IMR-90 (cell line): ENCODE results near the gene LSM14A. TPM values are rescaled to one million over a fixed set of nuclear protein-coding genes. Genes with fewer than 3 reads are reported as not detected.

Experiments used
- ATAC-seq: fragments of 200-7000 bp; cut with Tn5 transposase; 2 replicates; pipeline ENCODE4 v1.9.1; 2020; ENCODE audit warnings: low read depth, mild to moderate bottlenecking, moderate library complexity
- BruUV-seq: library from RNA; stranded (reverse); fragments of 400-500 nt; replicated peaks from 2 replicates; lab custom pipeline; 2021; lab: Mats Ljungman, UMichigan
- CTCF ChIA-PET: fragments of 300-600 bp; formaldehyde crosslinking; extraction: SDS; loops from one replicate; lab custom pipeline; 2021; ENCODE audit warnings: antibody characterized with exemption; lab: Yijun Ruan, JAX
- POLR2A ChIA-PET: fragments of 300-600 bp; sonication (Branson Sonifier 250); formaldehyde crosslinking; loops from one replicate; lab custom pipeline; 2022; ENCODE audit warnings: antibody characterized with exemption; ENCODE audit not compliant: unreplicated experiment; lab: Charles Lee
- DNase-seq: peaks from one replicate; pipeline ENCODE4 v3.0.0; 2013
- H2AFZ ChIP-seq: replicated peaks from 2 replicates; pipeline ENCODE3; 2013; ENCODE audit warnings: low read length, mild to moderate bottlenecking; ENCODE audit not compliant: poor library complexity
- H2AK5ac ChIP-seq: 2 replicates; pipeline ENCODE4 v1.6.1; 2013; ENCODE audit warnings: low read depth, low read length, inconsistent platforms
- H2AK9ac ChIP-seq: replicated peaks from 2 replicates; pipeline ENCODE3; 2013; ENCODE audit warnings: mild to moderate bottlenecking, low read depth, low read length, moderate library complexity; ENCODE audit not compliant: poor library complexity
- H2BK120ac ChIP-seq: 2 replicates; pipeline ENCODE4 v1.6.1; 2013; ENCODE audit warnings: low read depth, low read length, inconsistent platforms
- H2BK15ac ChIP-seq: 3 replicates; pipeline ENCODE4 v1.6.1; 2013; ENCODE audit warnings: low read depth, low read length, inconsistent platforms
- H2BK20ac ChIP-seq: 2 replicates; pipeline ENCODE4 v1.6.1; 2013; ENCODE audit warnings: low read depth, mild to moderate bottlenecking, inconsistent platforms, low read length, moderate library complexity
- H2BK5ac ChIP-seq: 2 replicates; pipeline ENCODE4 v1.6.1; 2013; ENCODE audit warnings: mild to moderate bottlenecking, low read depth, low read length, inconsistent platforms; ENCODE audit not compliant: poor library complexity, severe bottlenecking
- H3K14ac ChIP-seq: replicated peaks from 2 replicates; pipeline ENCODE4 v1.6.1; 2013; ENCODE audit warnings: low read depth, low read length, inconsistent platforms
- H3K18ac ChIP-seq: 2 replicates; pipeline ENCODE4 v1.6.1; 2013; ENCODE audit warnings: low read depth, low read length, control low read depth
- H3K23ac ChIP-seq: 2 replicates; pipeline ENCODE4 v1.6.1; 2013; ENCODE audit warnings: low read depth, low read length, inconsistent platforms
- H3K27ac ChIP-seq: 2 replicates; pipeline ENCODE4 v1.5.1; 2013; ENCODE audit warnings: mild to moderate bottlenecking, control low read depth, low read length; ENCODE audit not compliant: insufficient read depth
- H3K27me3 ChIP-seq: 2 replicates; pipeline ENCODE4 v1.6.1; 2013; ENCODE audit warnings: low read length; ENCODE audit not compliant: control insufficient read depth, insufficient read depth
- H3K36me3 ChIP-seq: 2 replicates; pipeline ENCODE4 v1.6.1; 2013; ENCODE audit warnings: low read length, mixed read lengths; ENCODE audit not compliant: control insufficient read depth, insufficient read depth
- H3K4ac ChIP-seq: 2 replicates; pipeline ENCODE4 v1.6.1; 2013; ENCODE audit warnings: low read depth, low read length, inconsistent platforms
- H3K4me1 ChIP-seq: 2 replicates; pipeline ENCODE4 v1.6.1; 2013; ENCODE audit warnings: low read length, mixed read lengths; ENCODE audit not compliant: control insufficient read depth, insufficient read depth
- H3K4me2 ChIP-seq: 2 replicates; pipeline ENCODE4 v1.6.1; 2013; ENCODE audit warnings: low read depth, mild to moderate bottlenecking, control low read depth, low read length, moderate library complexity
- H3K4me3 ChIP-seq: 2 replicates; pipeline ENCODE4 v1.5.1; 2013; ENCODE audit warnings: low read depth, mild to moderate bottlenecking, control low read depth, low read length, moderate library complexity; ENCODE audit not compliant: insufficient read depth
- H3K56ac ChIP-seq: 2 replicates; pipeline ENCODE4 v1.6.1; 2013; ENCODE audit warnings: low read length, inconsistent platforms; ENCODE audit not compliant: insufficient read depth; ENCODE audit errors: extremely low read depth
- H3K79me1 ChIP-seq, 2 experiments: 2 replicates each; pipeline ENCODE4 v1.6.1; 2013; ENCODE audit warnings: low read length in 2 of 2, inconsistent platforms in 1 of 2, low read depth in 1 of 2
- H3K9ac ChIP-seq: 2 replicates; pipeline ENCODE4 v1.6.1; 2013; ENCODE audit warnings: low read depth, low read length, control low read depth
- H3K9me1 ChIP-seq: 2 replicates; pipeline ENCODE4 v1.6.1; 2013; ENCODE audit warnings: low read length, inconsistent platforms; ENCODE audit not compliant: insufficient read depth
- H3K9me3 ChIP-seq: 2 replicates; pipeline ENCODE4 v1.6.1; 2013; ENCODE audit warnings: low read length; ENCODE audit not compliant: control insufficient read depth, insufficient read depth
- H4K20me1 ChIP-seq: 2 replicates; pipeline ENCODE4 v1.6.1; 2013; ENCODE audit warnings: low read length, inconsistent platforms; ENCODE audit not compliant: insufficient read depth
- H4K5ac ChIP-seq: 2 replicates; pipeline ENCODE4 v1.6.1; 2013; ENCODE audit warnings: mild to moderate bottlenecking, low read depth, low read length, control low read depth
- H4K8ac ChIP-seq, 2 experiments: 2 replicates each; pipeline ENCODE4 v1.6.1; 2013; ENCODE audit warnings: low read depth in 2 of 2, low read length in 2 of 2, control low read depth in 1 of 2, inconsistent platforms in 1 of 2
- H4K91ac ChIP-seq: 2 replicates; pipeline ENCODE4 v1.6.1; 2013; ENCODE audit warnings: low read depth, low read length, inconsistent platforms; ENCODE audit not compliant: insufficient read depth
- CHD1 ChIP-seq: IDR thresholded peaks from 2 replicates; pipeline ENCODE4 v1.6.1; 2012; ENCODE audit warnings: low read depth, low read length, improper control_type of control experiment
- RCOR1 ChIP-seq: IDR thresholded peaks from 2 replicates; pipeline ENCODE4 v1.6.1; 2012; ENCODE audit warnings: mild to moderate bottlenecking, low read length, improper control_type of control experiment; ENCODE audit not compliant: insufficient replicate concordance
- WGBS, 2 experiments: methylation state at CpG; one replicate each; pipeline versions ENCODE4 v1.1.5 to v1.1.7; 2013; ENCODE audit warnings: missing lambda C conversion rate in 2 of 2; ENCODE audit not compliant: insufficient read length in 1 of 2; ENCODE audit errors: extremely low coverage in 2 of 2; 5-methylcytosine and 5-hydroxymethylcytosine counted together
- dilution Hi-C: fragments of 300-500 bp; cut with HindIII; formaldehyde crosslinking; loops from one replicate; pipeline ENCODE4 v1.14.3; 2018; ENCODE audit warnings: low sequenced_read_pairs; ENCODE audit not compliant: unreplicated experiment
- in situ Hi-C: fragments of 300-500 bp; cut with MboI; formaldehyde crosslinking; loops from 3 replicates; pipeline ENCODE4 v1.14.3; 2019; ENCODE audit warnings: low sequenced_read_pairs, inconsistent platforms, mixed read lengths
- intact Hi-C: fragments of 100-400 bp; cut with micrococcal nuclease; formaldehyde crosslinking; loops from 2 replicates; pipeline ENCODE4 v1.10.0; 2022
- polyA plus RNA-seq, 3 experiments: library from polyadenylated mRNA; depleted of rRNA; stranded (reverse); fragments of >200 nt; gene quantifications; 2 replicates each; pipeline ENCODE4 v1.2.3, GENCODE V29; 2012; ENCODE audit warnings: low replicate concordance in 1 of 3
- total RNA-seq: library from RNA; depleted of rRNA; stranded (reverse); fragments of >200 nt; gene quantifications from 2 replicates; pipeline ENCODE4 v1.2.3, GENCODE V29; 2012

Gene LSM14A
- total and polyA plus RNA-seq, 2 of the 4 experiments (the other 2 are of a cell fraction): 44.3 to 54.8 TPM

- Histone ChIP-seq H3K14ac (no peak overlapping the region), H3K9me3 (no peaks in the 10 kb centered on the region), H2AK9ac (no peak overlapping the region), H3K56ac (no peak overlapping the region), H4K20me1 (peaks cover 15% of the 10 kb centered on the region), H2BK5ac (no peak overlapping the region), H3K23ac (no peak overlapping the region), H3K4me3 (no peak overlapping the region), H4K8ac (no peak overlapping the region), H4K5ac (no peak overlapping the region), H3K4me2 (no peak overlapping the region), H2BK120ac (no peak overlapping the region), H3K18ac (no peak overlapping the region), H3K4me1 (peaks cover 14% of the 10 kb centered on the region), H3K27me3 (no peaks in the 10 kb centered on the region), H2AK5ac (0 out of 2 replicates have a peak overlapping the region, but pooled peaks have one; percentile 1), H2BK20ac (no peak overlapping the region), H4K91ac (no peak overlapping the region; the same call in 1 of the 2 replicates), H2AFZ (no peak overlapping the region), H3K9ac (no peak overlapping the region), H3K27ac (no peak overlapping the region), H3K4ac (no peak overlapping the region), H2BK15ac (no peak overlapping the region; the same call in 2 of the 3 replicates), H3K9me1 (peaks cover 15% of the 10 kb centered on the region), H3K79me1 (peaks cover 9 to 32% of the 10 kb centered on the region in 2 experiments; a peak in 2 of 4 replicates), H3K36me3 (no peaks in the 10 kb centered on the region)
- WGBS, 2 experiments: no CpG with 5 or more reads among the region's 4 CpGs
- dilution Hi-C loops (no loop called here), intact Hi-C loops (no loop called here), in situ Hi-C loops (loop anchor here (10.0 kb wide), 1 partner anchor 97 kb away; no protein-coding TSS in a partner anchor)
- ATAC-seq: no peak
- POLR2A ChIA-PET: no interaction called here
- DNase-seq: no peak
- BruUV-seq: no TSS peak
- CTCF ChIA-PET: no interaction called here
- TF ChIP-seq CHD1 (no peak), RCOR1 (no peak)
Measured at GRCh38 chr19:34237939-34238338, 65.6 kb downstream of the LSM14A start.
